Ascending aorta (tissue), 2 donors: ENCODE measurements around the gene VTI1A. TPM values are rescaled to one million over a fixed set of nuclear protein-coding genes. Genes with fewer than 3 reads are reported as not detected.

Source experiments
- DNase-seq, 2 donors: peaks; one replicate each; pipeline ENCODE4 v3.0.0-alpha.2; 2019; ENCODE audit warnings: low spot score in 2 of 2
- H3K27ac ChIP-seq, 2 donors: fragments of 200-600 bp; sonication (generic); one replicate each; pipeline ENCODE4 v1.5.1; 2016 to 2017; ENCODE audit warnings: mild to moderate bottlenecking in 1 of 2
- H3K27me3 ChIP-seq: fragments of 200-600 bp; sonication (generic); one replicate; pipeline ENCODE4 v1.5.1; 2017
- H3K36me3 ChIP-seq, 2 donors: fragments of 200-600 bp; sonication (generic); one replicate each; pipeline ENCODE4 v1.5.1; 2016
- H3K4me1 ChIP-seq, 2 donors: fragments of 200-600 bp; sonication (generic); one replicate each; pipeline ENCODE4 v1.5.1; 2016 to 2017; ENCODE audit warnings: mild to moderate bottlenecking in 1 of 2
- H3K4me3 ChIP-seq, 2 donors: fragments of 200-600 bp; sonication (generic); one replicate each; pipeline ENCODE4 v1.5.1; 2016 to 2017; ENCODE audit warnings: mild to moderate bottlenecking in 1 of 2
- H3K9me3 ChIP-seq, 2 donors: fragments of 200-600 bp; sonication (generic); one replicate each; pipeline ENCODE4 v1.5.1; 2016
- CTCF ChIP-seq, 3 experiments: fragments of 200-600 bp in 2 of 3; fragments of 450-650 bp in 1 of 3; sonication (generic) in 2 of 3; IDR thresholded peaks; one replicate each; pipeline ENCODE4 v1.5.1; 2016 to 2019; ENCODE audit warnings: antibody characterized with exemption in 3 of 3, mild to moderate bottlenecking in 1 of 3, moderate library complexity in 1 of 3
- intact Hi-C: fragments of 100-400 bp; cut with DNase I; formaldehyde crosslinking; loops from one replicate; pipeline ENCODE4 v1.15.1; 2023
- total RNA-seq: library from RNA; depleted of rRNA; stranded (reverse); fragments of >200 nt; gene quantifications from one replicate; pipeline ENCODE4 v1.1.0, GENCODE V29; 2016

The VTI1A gene
- total RNA-seq, 1 donor from 2014 or later, result 32.5 TPM

- intact Hi-C loops, result no loop called here
- no peak overlapping the region for H3K27ac ChIP-seq
- no peak overlapping the region for H3K4me3 ChIP-seq
- no peak for TF ChIP-seq CTCF (IDR thresholded peaks at IDR 0.05)
- no peak for DNase-seq
- no peaks in the 10 kb centered on the region for H3K27me3 ChIP-seq
- H3K9me3 ChIP-seq, result peaks cover 0 to 17% of the 10 kb centered on the region in 2 donors
- no peaks in the 10 kb centered on the region for H3K36me3 ChIP-seq
- no peaks in the 10 kb centered on the region for H3K4me1 ChIP-seq
Measured at GRCh38 chr10:112848868-112849430, 401.9 kb downstream of the VTI1A start.

GRCh38 chr10:112849546-112849945, 402.5 kb downstream of the VTI1A start:
- H3K4me3 ChIP-seq, result no peak overlapping the region
- no peak overlapping the region for H3K27ac ChIP-seq
- no peak for DNase-seq
- intact Hi-C loops, result no loop called here
- no peak for TF ChIP-seq CTCF (IDR thresholded peaks at IDR 0.05)
- H3K9me3 ChIP-seq, result peaks cover 0 to 17% of the 10 kb centered on the region in 2 donors
- H3K4me1 ChIP-seq, result no peaks in the 10 kb centered on the region
- H3K36me3 ChIP-seq, result no peaks in the 10 kb centered on the region
- no peaks in the 10 kb centered on the region for H3K27me3 ChIP-seq

GRCh38 chr10:112851181-112851580, 404.2 kb downstream of the VTI1A start:
- Histone ChIP-seq H3K27me3 (no peaks in the 10 kb centered on the region), H3K36me3 (no peaks in the 10 kb centered on the region), H3K4me1 (no peaks in the 10 kb centered on the region), H3K4me3 (no peak overlapping the region), H3K27ac (no peak overlapping the region), H3K9me3 (peaks cover 0 to 17% of the 10 kb centered on the region in 2 donors)
- intact Hi-C loops, result no loop called here
- TF ChIP-seq CTCF (IDR thresholded peaks at IDR 0.05), result no peak
- DNase-seq, result no peak

GRCh38 chr10:112851588-112852211, 404.7 kb downstream of the VTI1A start:
- Histone ChIP-seq H3K27me3 (no peaks in the 10 kb centered on the region), H3K27ac (no peak overlapping the region), H3K9me3 (peaks cover 0 to 15% of the 10 kb centered on the region in 2 donors), H3K4me3 (no peak overlapping the region), H3K4me1 (no peaks in the 10 kb centered on the region), H3K36me3 (no peaks in the 10 kb centered on the region)
- TF ChIP-seq CTCF (IDR thresholded peaks at IDR 0.05), result no peak
- intact Hi-C loops, result no loop called here
- no peak for DNase-seq

GRCh38 chr10:112852306-112852705, 405.3 kb downstream of the VTI1A start:
- H3K4me1 ChIP-seq, result no peaks in the 10 kb centered on the region
- intact Hi-C loops, result no loop called here
- H3K9me3 ChIP-seq, result peaks cover 0 to 9% of the 10 kb centered on the region in 2 donors
- H3K27ac ChIP-seq, result no peak overlapping the region
- TF ChIP-seq CTCF (IDR thresholded peaks at IDR 0.05), result no peak
- H3K36me3 ChIP-seq, result no peaks in the 10 kb centered on the region
- no peak overlapping the region for H3K4me3 ChIP-seq
- no peaks in the 10 kb centered on the region for H3K27me3 ChIP-seq
- DNase-seq, result peak in 1 of 2 donors; percentile 37
